NCI-H2227 treated with DMSO at 0.1 percent for 48 hours (cell line): Measurements from ENCODE around the gene WDR35.

Experiments
- DNase-seq: peaks from one replicate; lab custom pipeline; 2025; lab: John Stamatoyannopoulos, UW

Gene WDR35

GRCh38 chr2:19989667-19990415 lies at the start of gene WDR35:
WDR35 (minus strand) TSS chr2:19990105; CDS start chr2:19990015, 90 bp downstream.
- DNase-seq, result peak; percentile 84

- DNase-seq, result no peak
These were observed 47.8 kb upstream of the WDR35 start for GRCh38 chr2:20037660-20038059.

GRCh38 chr2:20035955-20036666 lies 46.2 kb upstream of the WDR35 start:
- DNase-seq, result no peak

GRCh38 chr2:20034821-20035220 lies 44.9 kb upstream of the WDR35 start:
- no peak for DNase-seq

GRCh38 chr2:20034218-20034617 lies 44.3 kb upstream of the WDR35 start:
- no peak for DNase-seq

GRCh38 chr2:20033322-20033721 lies 43.4 kb upstream of the WDR35 start:
- no peak for DNase-seq

- no peak for DNase-seq
These were observed 40.3 kb upstream of the WDR35 start for GRCh38 chr2:20030224-20030623.

GRCh38 chr2:20027705-20028434 lies 38.0 kb upstream of the WDR35 start:
- DNase-seq, result no peak

GRCh38 chr2:20027260-20027677 lies 37.4 kb upstream of the WDR35 start:
- no peak for DNase-seq

- no peak for DNase-seq
These were observed 35.3 kb upstream of the WDR35 start for GRCh38 chr2:20025065-20025786.

- DNase-seq, result no peak
These were observed 33.8 kb upstream of the WDR35 start for GRCh38 chr2:20023688-20024087.

GRCh38 chr2:20021405-20022009 lies 31.6 kb upstream of the WDR35 start:
- no peak for DNase-seq

GRCh38 chr2:20019747-20020146 lies 29.8 kb upstream of the WDR35 start:
- DNase-seq, result no peak

- no peak for DNase-seq
These were observed 28.8 kb upstream of the WDR35 start for GRCh38 chr2:20018601-20019152.

- no peak for DNase-seq
These were observed 26.4 kb upstream of the WDR35 start for GRCh38 chr2:20016346-20016745.

- peak; percentile 15 for DNase-seq
These were observed 25.7 kb upstream of the WDR35 start for GRCh38 chr2:20015482-20016083.

GRCh38 chr2:20013126-20013849 lies 23.4 kb upstream of the WDR35 start:
- DNase-seq, result no peak

GRCh38 chr2:20012282-20013125 lies 22.6 kb upstream of the WDR35 start, which contains the start of gene MATN3:
MATN3 (minus strand) TSS chr2:20012668; CDS start chr2:20012631, 37 bp downstream.
- DNase-seq, result no peak

- no peak for DNase-seq
These were observed 22.1 kb upstream of the WDR35 start for GRCh38 chr2:20012032-20012281.
